Stimulated activated CD4-positive, alpha-beta T cell treated with anti-CD3 and anti-CD28 coated beads, Interleukin-4, amount 100 ng/mL, for 48 hours (primary cell): ENCODE measurements around the gene BLACAT1.
A peak's percentile ranks its signal among the peaks of the same experiment; 100 is the strongest.

Experiments used
- DNase-seq, 2 donors: peaks; one replicate each; pipeline ENCODE4 v3.0.0-alpha.2; 2020; ENCODE audit warnings: low read depth in 2 of 2

The BLACAT1 gene

DNA sequence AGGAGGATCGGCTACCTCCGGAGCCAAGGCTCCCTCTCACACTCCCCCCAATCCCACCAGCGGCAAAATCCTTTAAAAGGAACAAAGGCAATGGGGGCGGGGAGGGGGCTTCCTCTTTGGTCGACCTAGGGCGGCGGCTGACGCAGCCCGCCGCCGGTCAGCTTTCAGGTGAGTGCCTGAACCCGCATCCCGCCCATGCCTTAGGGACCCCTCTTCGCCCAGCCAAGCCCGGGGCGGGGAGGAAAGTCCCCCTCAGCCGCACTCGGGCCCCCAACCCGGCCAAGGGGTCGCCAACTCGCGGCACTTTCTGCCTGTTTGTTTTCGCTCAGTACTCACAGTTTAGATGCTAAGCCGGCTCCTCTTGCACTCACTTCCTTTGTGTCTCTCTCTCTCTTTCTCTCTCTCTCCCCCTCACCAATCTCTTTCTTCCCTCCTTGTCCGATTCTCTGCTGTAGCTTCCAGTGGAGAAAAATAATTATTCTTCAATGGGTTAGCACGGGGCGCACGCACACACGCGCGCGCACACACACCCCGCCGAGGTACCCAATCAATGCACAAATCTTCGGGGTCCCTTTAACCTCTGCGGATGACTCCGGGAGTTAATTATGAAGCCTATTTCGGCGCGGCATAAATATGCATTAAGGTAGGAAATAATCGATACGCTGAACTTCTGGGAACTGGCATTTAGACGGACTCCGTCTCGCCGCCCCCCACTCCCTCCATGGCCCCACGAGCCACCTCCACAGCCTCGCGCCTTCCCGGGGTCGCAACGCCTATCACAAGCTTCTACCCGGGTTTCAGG, at the start of gene BLACAT1:
Gene BLACAT1, minus strand, starts transcription at position 465 of the 802 bp plus-strand sequence.
- no peak for DNase-seq

DNA sequence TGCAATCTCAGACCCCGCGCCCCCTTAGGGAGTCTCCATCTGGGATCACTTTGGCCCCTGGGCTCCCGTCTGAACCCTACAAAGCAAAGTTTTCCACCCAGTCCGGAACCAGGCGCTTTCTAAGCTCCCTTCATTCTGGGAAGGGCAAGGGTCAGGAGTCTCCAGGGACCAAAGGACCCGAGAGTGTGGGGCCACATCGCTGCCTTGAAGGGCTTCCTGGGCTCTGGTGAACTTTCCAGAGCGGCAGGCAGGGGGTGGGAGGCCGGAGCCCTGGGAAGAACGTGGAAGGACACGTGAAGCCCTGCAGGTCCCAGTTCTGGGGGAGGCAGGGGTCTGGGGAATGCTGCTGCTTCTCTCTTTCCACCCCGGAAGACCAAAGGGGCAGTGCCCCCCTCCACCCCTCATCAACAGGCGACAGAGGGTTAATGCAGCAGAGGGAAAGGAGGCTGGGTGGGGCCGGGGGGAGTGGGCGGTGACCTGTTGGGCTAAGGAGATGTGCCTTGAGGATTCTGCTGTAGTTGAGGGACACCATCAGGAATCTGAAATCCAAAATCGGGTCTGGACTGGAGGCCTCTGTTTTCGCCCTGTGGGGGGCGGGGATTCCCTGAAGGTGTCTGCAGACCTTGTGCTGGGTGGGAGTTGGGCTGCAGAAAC, 49.4 kb upstream of the BLACAT1 start:
- DNase-seq: no peak

DNA sequence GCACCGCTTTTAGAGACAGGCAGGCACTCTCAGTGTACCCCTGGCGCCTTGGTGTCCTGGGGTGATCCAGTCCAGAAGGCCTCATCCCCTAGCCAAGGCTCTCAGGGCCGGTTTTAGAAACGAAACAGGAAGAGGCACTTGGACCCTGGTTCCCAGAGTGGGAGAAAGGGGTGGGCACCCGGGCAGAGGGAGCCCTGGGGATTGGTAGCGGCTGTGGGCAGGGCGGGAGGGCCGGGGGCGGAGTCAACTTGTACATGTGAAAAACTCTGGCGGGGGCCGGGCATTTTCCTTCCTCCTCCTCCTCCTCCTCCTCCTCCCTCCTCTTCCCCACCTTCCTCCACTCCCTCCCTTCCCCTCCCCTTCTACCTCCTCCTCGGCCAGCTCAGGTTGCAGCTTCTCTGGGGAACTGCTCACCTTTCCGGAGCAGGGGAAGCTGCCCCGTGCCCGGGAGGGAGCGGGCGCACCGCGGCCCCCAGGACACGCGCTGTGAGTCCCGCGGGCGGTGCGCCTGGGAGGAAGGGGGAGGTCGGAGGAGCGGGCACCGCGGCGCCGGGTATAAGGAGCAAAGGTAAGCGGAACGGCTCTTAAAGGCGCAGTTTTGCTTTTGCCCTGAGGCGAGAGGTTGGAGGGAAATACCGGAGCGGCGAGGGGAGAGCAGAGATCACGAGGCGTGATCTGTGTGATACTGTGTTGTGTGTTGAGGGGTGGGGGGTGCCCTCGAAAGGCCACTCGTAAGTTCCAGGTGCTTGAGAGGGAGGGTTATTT, 48.6 kb upstream of the BLACAT1 start, which contains the start of gene CDK18:
Gene CDK18, plus strand, starts transcription at position 359 of the 765 bp plus-strand sequence. CDS start 18,499 bp downstream, outside the sequence.
- DNase-seq: peak; percentile 20 to 40

DNA sequence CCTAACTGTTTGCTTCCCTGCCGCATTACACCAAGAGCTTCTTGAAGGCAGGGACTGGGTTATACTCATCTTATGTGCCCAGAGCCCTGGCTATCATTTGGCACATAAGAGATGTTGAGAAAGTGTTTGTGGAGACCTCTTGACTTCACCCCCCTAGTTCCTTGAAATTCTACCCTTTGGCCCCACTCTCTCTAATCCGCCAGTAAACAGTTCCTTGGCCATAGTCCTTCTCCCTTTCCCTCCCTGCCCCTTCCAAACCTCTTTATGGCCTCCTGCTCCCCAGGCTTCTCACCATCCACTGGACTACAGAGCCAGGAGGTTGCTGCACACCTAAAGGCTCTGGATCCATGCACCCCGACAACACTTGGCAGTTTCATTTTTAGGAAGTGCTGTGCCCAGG, 47.1 kb upstream of the BLACAT1 start:
- no peak for DNase-seq

DNA sequence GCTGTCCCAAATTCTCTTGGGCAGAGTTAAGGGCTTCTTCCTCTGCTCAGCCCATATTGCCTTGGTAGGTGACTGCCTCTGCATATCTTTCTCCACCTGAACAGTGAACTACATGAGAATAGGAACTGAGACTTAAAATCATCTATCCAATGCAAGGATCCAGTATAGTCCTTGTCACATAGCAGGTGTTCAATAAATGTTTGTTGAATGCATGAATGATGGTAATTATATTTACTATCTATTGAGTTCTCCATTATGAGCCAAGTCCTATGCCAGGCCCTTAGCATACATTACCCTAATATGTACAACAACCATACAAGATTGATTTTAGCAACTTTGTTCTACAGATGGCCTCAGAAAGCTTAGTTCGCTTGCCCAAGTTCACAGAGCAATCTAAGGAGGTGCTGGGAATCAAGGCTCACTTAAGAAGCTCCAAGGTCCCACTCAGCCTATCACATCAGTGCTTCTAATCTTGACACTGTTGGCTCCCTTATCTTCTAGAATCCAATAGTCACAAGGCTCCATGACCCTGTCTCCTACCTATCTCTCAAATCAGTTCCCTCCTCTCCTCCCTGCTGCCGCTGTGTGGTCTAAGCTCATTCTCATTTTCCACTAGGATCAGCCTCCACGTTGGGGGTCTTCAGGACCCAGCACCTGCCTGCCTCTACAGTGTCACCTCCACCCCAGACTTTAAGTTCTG, 46.4 kb upstream of the BLACAT1 start:
- no peak for DNase-seq

DNA sequence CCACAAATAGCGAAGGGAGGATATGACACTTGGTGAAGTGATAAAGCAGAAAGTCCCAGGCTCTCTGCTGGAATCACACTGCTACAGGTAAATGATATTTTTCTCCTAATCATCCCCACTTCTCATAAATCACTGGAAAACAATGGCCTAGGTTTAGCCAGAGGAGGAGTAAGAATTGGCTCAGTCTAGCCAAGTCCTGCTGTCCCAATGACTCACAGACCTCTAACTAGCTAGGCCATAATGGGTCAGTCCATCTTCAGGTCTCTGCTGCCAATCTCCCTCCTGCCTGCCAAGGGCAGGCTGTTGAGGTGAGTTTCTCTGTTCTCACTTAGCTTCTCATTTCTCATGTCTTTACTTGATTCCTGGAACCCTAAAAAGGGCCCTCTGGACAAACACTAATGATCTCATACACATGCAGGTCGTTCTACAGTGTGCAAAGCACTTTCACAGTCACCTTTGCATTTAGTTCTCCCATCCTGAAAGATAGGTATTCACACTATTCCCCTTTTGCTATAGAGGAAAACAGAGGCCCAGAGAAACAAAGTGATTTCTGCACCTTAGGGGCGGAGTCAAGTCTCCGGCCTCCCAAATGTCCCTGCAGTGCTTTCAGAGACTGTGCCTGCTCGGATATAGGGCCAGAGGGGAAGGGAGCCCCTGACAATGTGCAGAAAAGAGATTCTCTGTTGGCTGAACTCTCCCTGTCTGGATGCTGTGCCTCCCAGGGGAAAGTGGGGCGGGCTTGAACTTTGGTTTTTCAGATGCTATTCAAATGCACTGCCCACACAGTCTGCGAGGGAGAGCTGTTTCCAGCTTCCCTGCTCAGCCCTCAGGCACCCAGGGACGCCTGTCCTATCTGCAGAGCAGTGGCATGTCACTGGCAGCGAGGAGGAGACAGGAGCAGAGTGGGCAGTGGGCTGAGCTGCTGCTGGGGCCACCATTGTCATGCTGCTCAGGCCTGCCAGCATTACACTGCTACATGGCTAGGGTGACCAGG, 44.7 kb upstream of the BLACAT1 start:
- DNase-seq: no peak

DNA sequence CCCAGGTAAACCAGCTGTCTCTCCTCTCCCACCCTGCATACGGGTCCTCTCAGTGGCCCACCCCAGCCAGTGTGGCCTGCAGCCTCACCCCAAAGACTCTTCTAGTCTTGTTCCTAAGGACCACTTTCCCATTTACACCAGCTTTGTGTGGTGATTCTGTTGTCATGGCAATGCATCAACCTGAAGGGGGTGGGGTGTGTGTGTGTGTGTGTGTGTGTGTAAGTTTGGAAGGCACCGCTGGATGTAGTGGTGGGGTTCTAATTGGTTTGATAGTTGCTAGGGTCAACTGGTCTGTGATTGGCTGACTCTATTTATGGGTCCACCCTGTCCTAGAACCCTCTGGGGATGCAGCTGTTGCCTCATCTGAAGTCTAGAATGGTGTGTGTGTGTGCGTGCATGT, 43.9 kb upstream of the BLACAT1 start:
- no peak for DNase-seq

DNA sequence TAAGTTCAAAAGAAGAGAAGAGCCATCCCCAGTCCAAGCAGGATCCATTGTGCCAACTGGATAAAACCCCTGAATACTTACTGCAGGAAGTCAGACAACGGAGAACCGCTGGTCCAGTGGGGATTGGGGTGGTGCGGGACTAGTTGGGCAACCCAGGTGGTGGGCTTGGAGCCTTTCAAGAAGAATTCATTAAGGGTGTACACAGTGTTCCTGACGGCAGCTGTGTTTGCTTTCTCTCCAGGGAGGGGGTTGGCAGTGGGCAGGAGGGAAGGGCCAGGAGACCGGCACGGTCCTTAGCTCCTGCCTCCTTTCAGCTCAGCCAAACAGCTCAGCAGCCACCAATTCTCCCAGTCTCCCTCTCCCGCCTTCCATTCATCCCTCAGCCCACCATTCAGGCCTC, 41.5 kb upstream of the BLACAT1 start:
- DNase-seq: no peak

DNA sequence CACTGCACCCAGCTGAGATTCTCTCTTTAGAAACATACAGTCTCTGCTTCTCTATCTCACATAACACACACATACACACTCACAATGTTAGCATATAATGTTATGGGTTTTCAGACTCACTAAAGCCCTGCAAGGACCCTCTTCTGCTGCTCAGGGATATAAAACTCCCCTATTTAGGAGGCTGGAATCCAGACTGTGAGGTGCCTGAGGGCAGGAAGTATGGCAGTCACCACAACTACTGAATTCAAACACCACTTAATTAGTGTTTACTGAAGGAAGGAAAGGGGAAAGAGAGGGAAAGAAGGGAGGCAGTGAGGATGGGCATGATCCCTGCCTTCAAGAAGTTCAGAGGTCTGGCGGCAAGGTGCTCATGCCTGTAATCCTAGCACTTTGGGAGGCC, 40.8 kb upstream of the BLACAT1 start:
- DNase-seq: no peak

DNA sequence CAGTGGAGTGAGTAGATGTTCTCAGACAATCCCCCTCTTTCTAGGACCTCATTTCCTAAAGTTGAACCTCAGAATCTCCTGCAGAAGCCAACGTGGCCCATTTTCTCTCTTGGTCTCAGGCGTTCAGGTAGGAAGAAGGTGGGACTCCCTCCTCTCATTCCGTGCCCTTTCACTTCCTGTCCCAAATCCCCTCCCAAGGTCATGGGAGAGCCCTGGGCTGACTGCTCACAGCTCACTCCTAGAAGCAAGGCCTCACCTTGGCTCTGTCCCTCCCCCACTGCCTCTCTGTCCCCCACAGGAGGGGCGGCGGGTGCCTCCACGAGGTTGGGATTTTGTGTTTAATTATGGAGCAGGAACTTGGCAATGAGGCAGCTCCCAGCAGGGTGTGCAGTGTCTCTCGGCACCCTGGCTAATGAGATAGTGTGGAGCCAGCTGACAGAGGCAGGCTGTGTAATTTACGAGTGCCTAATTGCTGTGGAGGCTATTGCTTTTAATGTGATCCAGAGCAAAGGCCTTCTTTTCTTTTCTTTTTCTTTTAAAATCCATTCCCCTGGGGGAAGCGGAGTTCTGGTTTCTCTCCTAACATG, 39.5 kb upstream of the BLACAT1 start:
- DNase-seq: no peak

DNA sequence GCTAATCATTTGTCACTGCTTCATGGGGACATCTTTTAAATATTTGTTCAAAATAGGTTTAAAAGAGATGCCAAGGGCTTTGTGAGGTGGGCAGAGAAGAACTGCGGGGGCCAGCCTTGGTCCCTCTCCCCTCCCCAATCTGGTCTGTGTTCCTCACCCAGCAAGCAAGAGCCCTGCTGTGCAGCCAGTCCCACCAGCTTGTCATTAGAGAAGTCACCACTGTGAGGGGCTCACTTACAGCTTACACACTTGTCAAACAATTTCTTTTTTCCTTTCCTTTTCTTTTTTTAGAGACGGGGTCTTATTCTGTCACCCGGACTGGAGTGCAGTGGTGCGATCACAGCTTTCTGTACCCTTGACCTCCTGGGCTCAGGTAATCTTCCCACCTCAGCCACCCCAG, 38.3 kb upstream of the BLACAT1 start:
- DNase-seq: no peak

DNA sequence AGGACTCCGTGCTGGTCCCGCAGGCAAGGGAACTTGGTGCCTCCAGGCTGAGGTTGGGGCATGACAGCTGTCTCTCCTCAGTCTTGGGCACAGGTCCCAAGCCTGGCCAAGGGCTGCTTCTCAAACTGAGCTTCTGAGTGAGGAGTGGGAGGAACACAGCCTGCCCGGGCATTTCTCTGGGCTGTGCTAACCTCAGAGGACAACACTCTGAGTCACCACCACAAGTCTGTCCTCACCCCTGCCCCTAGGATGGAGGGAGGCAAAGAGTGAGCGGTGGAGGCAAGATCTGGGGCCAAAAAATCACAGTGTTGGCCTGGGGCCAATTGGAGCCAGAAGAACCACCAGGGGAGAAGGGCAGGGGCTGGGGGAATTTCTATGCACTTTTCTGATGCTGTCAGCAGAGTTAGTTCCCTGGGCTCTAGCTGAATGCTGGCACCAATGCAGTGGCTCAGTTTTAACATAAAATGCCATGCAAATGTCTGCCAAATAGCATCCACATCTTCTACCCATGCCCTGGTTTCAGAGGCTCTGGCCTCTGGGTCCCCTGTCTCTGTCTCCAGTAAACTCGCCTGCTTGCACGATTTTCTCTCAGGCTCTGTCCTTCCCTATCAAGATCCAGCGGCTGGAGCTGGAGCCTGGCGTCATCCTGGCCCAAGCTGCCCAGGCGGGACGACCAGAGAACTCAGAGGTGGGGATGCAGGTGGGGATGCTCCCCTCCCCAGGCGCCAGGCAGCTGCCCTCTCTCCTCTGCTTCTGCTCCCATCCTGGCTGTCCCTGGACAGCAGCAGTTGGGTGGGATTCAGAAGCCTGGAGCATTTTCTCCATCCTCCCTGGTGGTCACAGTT, 37.6 kb upstream of the BLACAT1 start:
- no peak for DNase-seq

DNA sequence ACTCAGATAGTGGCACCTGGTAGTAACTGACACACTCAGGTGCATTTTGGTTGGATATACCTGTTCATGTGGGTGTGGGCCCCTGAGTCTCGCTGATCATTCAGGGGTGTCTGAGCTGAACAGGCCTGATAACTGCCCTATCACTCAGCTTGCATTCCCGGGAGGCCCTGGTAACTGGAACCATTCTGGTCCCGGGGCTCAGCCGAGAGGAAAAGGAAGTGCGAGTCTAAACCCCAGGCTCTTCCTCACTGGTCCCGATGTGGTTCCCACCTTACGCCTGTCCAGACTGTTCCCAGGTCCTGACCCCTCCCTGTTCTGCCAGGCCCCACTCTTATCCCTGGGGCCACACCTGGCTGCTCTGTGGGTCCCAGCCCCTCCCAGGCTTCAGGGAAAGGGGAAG, 36.9 kb upstream of the BLACAT1 start:
- no peak for DNase-seq

DNA sequence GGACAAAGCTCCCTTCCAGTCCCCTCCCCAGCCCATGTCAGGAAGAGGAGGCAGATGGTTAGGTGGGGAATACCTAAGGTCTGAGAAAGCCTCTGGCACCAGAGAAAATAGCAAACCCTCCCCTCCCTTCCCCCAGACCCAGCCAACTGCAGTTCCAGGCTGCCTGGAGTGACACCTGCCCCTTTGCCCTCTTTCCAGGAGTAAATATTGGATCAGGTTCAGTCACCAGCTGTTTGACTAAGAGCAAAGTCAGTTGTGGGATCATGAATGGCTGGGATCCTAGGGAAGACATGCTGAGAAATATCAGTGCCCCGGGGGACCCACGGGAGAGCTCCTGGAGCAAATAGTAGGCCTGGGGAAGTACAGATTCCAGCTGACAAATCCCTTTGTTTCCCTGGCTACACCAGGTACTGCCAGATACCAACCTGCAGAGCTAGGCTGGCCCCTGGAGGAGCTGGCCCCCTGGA, 36.4 kb upstream of the BLACAT1 start:
- no peak for DNase-seq

DNA sequence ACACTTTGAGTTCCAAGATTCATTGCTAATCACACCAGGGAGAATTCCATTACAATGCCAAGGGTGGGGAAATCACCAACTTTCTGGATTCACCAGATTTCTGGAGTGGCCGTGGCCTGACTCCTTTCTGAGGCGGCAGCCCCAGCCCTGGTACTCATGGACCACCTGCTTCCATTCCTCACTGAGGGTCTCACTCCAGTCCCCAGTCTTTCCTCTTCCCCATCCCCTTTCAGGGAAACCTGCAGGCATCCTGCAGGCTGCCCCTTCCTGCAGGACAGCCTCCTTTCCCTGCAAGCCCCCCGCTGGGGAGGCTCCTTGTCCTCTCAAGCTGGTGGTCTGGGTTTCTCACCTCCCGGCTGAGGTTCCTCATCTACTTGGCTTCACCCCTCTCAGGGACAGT, 35.9 kb upstream of the BLACAT1 start:
- no peak for DNase-seq

DNA sequence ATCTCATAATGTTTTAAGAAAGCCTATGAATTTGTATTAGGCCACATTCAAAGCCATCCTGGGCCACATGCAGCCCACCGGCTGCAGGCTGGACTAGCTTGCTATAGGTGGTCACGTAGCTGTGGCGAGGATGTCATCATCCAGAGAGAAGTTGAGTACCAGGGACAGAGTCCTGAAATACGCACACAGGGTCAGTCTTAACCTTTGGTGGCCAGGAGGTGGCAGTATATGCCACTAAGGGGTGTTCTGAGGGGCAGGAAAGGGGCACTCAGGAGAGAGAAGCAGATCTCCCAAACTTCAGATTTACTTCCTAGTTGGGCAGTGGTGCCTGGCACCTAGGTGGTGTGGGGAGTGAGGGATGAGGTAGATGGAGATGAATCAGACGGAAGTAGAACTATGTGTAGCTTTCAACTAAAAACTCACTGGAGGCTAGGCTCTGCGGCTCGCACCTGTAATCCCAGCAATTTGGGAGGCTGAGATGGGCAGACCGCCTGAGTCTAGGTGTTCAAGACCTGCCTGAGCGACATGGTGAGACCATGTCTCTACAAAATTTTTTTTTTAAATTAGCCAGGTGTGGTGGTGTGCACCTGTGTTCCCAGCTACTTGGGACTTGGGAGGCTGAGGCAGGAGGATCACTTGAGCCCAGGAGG, 32.4 kb upstream of the BLACAT1 start:
- peak; percentile 14 to 18 for DNase-seq

DNA sequence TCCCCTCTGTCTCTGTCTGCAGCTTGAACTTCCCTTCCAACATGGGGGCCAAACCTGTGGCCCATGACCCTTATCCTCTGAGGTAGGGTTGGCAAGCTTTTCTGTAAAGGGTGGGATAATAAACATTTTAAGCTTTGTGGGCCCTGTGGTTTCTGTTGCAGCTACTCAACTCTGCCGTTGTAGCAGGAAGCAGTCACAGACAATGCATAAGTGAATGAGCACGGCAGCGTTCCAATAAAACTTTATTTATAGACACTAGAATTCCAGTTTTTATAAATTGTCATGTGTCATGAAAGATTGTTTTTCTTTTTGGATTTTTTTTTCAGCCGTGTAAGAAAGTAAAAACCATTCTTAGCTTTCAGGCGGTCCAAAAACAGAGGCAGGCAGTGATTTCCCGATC, 30.4 kb upstream of the BLACAT1 start:
- DNase-seq: no peak
